CD4-positive, alpha-beta T cell treated with Interleukin-17A for 1 hour (primary cell): ENCODE measurements around the gene LRRC40.
"Not testable (repeated sequence)": the region's sequence is repeated elsewhere in the genome, so short reads cannot be mapped to it uniquely, and the experiment has no call there.

ENCODE experiments used
- DNase-seq: peaks from one replicate; pipeline ENCODE4 v3.0.0-alpha.2; 2020

The LRRC40 gene

DNA sequence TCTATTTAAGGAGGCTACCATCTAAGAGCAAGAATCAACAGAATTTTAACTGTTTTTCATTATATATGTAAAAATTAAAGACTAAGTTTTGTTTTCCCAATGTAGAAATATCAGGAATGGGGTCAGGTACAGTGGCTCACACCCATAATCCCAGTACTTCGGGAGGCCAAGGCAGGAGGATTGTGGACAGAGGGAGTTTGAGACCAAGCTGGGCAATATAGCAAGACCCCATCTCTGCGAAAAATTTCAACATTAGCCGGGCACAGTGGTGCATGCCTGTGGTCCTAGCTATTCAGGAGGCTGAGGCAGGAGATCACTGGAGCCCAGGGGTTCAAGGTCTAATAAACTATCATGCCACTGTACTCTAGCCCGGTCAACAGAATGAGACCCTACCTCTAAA, 5.3 kb downstream of the LRRC40 start:
- DNase-seq, result no peak

DNA sequence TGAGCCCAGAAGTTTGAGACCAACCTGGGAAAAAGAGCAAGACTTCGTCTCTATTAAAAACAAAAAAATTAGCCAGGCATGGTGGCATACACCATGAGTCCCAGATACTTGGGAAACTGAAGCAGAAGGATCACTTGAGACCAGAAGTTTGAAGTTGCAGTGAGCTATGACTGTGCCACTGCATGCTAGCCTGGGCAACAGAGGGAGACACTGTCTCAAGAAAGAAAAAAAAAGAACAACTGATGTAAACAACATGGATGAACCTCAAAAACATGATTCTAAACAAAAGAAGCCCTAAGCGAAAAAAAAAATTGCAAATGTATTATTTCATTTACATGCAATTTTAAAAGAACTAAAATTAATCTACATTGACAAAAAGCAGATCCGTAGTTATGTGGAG, 9.0 kb downstream of the LRRC40 start:
- DNase-seq, result no peak

DNA sequence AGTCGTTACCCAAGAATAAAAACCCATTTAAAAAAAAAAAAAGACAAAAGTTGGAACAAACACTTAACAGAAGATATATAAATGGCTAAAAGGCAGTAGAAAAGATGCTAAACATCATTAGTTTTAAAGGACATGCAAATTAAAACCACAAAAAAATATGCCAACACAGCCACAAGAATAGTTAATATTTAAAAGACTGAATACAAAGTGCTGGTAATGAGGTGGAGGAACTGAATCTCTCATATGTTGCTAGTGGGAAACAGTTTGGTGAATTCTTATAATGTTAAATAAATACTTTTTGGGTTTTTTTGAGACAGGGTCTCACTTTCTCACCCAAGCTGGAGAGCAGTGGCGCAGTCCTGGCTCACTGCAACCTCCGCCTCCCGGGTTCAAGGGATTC, 10.0 kb downstream of the LRRC40 start:
- DNase-seq, result no peak

DNA sequence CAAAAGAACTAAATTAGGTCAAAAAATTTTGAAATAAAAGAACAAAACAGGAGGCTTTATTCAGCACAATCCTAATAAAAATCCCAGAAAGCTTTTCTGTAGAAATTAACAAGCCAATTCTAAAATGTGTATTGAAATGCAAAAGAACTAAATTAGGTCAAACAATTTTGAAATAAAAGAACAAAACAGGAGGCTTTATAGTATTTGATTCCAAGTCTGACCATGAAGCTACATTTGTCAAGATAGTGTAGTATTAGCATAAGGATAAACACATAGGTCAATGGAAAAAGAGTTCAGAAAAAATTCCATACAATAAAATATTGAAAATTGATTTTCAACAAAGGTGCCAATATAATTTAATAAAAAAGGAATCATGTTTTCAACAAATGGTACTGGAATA, 10.8 kb downstream of the LRRC40 start:
- no peak for DNase-seq

DNA sequence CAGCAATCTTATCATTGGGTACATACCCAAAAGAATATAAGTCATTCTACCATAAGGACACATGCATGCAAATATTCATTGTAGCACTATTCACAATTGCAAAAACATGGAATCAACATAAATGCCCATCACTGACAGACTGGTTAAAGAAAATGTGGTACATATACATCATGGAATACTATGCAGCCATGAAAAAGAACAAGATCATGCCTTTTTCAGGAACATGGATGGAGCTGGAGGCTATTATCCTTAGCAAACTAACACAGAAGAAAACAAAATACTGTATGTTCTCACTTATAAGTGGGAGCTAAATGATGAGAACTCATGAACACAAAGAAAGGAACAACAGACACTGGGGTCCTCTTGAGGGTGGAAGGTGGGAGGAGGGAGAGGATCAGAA, 12.9 kb downstream of the LRRC40 start:
- DNase-seq, result not testable (repeated sequence)

DNA sequence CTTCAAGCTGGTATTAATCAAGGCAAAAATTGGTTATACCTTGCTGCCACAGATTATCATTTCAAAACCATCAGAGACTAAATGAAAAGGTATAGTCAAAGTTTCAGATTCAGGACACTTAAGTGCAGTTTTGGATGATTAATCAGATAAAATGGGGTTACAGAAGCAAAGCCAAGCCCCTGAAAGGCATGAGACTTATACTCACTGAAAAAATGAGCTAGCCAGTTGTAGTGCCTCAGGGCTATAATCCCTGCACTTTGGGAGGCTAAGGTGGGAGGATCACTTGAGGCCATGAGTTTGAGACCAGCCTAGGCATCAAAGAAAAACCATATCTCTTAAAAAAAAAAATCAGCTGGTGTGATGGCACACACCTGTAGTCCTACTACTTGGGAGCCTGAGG, 15.2 kb downstream of the LRRC40 start:
- no peak for DNase-seq

DNA sequence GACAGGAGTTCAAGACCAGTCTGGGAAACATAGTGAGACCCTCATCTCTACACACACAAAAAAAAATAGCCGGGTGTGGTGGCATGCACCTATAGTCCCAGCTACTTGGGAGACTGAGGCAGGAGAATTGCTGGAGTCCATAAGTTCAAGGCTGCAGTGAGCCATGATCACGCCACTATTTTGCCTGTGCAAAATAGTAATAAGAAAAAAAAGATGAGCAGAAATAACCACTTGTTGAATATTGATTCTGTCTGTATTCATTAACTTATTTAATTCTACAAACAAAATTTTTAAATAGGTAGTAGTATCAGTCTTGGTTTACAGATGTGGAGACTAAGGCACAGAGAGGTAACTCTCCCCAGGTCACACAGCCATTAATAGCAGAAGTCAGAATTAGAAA, 16.9 kb downstream of the LRRC40 start:
- no peak for DNase-seq

DNA sequence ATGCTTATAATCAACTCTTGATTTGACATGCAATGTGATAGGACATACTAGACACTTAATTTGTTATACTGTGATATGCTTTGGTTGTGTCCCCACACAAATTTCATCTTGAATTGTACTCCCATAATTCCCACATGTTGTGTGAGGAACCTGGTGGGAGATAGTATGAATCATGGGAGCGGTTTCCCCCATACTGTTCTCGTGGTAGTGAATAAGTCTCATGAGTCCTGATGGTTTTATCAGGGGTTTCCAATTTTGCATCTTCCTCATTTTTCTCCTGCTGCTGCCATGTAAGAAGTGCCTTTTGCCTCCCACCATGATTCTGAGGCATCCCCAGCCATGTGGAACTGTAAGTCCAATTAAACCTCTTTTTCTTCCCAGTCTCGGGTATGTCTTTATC, 20.2 kb downstream of the LRRC40 start:
- DNase-seq, result not testable (repeated sequence)

DNA sequence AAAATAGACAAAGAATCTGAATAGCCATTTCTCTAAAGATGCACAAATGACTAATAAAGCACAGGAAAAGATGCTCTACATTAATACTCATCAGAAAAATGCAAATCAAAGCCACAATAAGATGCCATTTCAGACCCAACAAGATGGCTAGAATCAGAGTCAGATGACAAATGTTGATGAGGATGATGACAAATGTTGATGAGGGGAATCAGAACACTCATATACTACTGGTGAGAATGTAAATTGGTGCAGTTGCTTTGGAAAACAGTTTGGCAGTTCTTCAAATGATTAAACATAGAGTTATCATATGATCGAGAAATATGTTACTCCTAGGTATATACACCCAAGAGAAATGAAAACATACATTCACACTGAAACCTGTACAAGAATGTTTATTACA, 33.9 kb downstream of the LRRC40 start:
- DNase-seq, result no peak

DNA sequence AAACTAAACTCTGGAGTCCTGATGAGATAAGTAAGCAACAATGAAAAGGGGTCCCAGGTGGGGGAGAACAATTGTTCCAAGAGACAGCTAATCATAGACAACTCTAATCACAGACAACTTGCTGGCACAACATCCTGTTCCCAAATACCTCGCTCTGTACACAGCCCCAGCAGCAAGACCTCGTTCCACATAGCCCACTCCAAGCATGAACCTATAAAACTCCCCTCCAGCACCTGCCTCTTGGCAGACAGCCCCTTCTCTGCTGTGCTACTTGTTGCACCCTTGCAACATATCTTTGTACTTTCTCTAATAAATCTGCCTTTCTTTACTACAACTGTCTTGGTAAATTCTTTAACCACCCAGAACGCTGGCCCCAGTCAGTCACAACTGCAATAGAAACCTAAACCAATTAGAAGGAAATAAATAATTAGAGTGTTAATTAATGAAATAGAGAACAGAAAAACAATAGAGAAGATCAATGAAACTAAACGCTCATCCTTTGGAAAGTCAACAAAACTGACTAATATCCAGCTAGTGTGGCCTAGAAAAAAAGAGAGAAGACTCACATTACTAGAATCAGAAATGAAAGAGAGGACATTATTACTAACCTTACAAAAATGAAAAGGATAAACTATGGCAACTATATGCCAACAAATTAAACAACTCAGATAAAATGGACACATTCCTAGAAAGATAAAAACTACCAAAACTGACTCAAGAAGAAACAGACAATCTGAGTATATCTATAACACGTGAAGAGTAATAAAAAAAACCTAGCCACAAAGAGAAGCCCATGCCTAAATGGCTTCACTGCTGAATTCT, 36.1 kb downstream of the LRRC40 start:
- DNase-seq, result no peak

DNA sequence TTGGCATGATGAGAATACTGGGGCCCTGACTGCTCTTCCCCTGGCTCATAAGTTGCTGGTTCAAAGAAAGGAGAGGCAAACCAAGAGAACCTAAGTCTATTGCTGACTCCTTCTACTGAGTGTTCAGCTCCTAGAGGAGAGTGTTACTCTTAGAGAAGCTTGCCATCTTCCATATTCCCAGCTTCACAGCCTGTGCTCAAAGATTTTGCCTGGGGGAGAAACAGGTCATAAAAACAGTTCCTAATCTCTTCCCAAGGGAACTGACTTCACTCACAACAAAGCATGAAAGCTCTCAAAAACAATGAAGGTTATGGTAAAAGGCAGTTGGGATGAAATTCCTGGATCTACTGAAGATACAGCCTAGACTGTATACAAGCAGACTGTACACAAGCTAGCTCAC, 37.1 kb downstream of the LRRC40 start:
- no peak for DNase-seq

DNA sequence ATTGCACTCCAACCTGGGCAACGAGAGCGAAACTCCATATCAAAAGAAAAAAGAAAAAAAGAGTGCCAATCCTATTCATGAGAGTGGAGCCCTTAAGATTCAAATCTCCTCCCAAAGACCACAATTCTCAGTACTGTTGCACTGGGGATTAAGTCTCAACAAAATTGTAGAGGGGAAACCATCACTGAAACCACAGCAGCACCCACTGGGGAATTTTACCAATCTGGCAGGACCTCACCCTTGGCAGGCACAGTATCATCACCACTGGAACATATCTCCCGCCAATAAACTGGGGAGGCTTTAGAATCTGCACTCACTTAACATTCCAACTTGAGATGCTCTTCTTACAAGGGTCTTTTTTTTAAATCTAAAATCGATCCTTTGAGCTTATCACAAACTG, 41.0 kb downstream of the LRRC40 start:
- no peak for DNase-seq

DNA sequence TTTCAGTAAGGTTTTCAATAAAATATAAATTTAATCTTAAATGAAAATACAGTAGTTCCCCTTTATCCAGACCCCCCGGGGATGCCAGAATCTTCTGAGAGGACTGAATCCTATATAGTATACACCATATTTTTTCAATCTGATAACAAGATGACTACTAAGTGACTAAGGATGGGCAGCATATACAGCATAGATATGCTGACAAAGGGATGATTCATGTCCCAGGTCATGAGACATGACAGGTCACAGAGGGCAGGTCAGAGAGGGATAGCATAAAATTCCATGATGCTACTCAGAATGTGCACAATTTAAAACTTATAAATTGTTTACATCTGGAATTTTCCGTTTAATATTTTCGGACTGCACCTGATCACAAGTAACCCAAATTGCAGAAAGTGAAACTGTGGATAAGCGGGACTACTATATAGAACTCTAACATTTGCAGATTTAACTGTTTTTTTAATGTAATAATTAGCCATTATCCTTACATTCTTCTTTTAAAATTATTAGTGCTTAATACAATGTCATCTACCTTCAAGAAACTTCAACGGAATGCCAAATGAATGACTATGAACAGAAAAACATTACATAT, 48.8 kb downstream of the LRRC40 start:
- no peak for DNase-seq

DNA sequence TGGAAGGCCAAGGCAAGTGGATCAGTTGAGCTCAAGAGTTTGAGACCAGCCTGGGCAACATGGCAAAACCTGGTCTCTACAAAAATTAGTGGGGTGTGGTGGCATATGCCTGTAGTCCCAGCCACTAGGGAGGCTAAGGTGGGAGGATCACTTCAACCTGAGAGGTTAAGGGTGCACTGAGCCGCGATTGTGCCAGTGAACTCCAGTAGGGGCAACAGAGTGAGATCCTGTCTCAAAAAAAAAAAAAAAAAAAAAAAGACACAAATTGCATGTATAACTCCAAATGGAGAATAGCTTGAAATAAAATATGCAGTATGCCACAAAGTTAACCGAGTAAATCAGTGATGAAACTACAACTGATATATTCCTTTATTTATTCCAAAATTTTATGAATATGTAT, 51.6 kb downstream of the LRRC40 start:
- no peak for DNase-seq

DNA sequence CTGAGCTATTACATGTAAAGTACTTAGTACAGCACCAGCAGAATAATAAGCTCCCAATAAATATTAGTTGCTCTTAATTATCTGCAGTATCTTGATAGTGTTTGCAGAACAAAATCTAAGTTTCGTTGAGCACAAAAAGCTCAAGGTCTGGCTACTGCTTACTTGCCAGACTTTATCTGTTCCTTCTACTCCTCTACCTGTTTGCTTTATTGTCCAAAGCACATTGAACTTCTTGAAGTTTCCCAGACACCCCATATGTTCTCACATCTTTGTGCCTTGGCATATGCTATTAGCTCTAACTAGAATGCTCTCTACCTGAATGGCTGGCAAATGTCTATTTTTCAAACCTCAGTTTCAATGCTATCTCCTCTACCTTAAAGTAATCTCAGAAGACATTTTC, 54.9 kb downstream of the LRRC40 start:
- DNase-seq, result no peak

DNA sequence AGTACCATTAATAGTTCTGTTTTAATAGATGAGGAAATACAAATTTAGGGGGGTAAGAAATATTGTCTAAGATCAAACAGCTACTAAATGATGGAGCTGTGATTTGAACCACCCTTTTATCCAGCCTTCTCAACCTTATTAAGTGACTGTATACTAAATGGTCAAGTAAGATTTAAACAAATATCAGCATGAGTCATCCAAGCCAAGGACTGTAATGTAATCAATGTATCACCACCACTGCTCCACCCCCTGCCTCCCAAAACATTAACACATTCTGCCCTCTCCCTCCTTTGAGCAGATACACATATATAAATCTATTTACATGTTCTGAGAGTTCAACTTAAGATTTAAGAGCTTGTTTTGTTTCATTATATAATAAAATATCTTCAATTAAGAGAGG, 58.9 kb downstream of the LRRC40 start:
- DNase-seq, result no peak

DNA sequence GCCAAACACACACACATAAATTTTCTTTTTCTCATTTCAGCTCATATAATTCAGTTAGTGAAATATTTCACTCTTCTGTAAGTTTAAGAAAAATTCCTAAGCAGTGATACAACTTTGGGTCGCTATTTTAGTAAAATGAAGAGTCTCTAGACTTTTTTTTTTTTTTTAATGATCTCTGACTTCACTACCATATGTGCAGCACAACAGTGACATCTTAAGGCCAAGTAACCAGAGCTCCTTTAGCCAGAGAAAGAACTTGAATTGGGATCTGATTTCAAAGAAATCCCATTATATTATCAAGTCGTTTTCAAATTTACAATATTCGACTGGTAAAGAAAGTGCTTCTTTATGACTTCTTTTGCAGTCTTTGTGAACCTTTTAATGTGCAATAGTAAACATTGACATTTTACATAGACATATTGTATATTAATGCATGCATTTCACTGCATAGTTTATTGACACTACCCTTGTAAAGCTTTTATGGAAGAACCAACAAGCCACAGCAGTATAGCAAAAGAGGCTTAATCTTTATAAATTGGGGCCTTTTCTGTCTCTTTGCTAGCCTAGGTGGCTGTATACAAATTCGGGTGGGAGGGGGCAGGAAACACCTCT, 62.2 kb downstream of the LRRC40 start:
- no peak for DNase-seq

DNA sequence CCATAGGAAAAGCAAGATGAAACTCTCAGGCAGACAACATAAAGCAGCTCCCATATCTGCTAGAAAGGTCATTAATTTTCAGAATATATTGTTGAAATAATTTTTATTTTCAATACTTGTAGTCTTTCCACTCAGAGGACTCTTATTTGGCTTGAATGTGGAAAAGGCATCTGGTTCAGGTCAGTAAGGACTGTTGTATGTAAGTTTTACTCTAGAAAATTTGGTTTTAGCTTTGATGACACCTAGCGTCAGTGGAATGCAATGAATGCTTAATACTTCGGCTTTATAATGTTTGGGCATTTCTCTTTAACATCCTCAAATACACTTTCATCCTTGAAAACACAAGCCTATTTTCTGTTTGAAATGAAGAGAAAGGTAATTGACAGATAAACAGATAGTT, 63.3 kb downstream of the LRRC40 start:
- DNase-seq, result no peak

DNA sequence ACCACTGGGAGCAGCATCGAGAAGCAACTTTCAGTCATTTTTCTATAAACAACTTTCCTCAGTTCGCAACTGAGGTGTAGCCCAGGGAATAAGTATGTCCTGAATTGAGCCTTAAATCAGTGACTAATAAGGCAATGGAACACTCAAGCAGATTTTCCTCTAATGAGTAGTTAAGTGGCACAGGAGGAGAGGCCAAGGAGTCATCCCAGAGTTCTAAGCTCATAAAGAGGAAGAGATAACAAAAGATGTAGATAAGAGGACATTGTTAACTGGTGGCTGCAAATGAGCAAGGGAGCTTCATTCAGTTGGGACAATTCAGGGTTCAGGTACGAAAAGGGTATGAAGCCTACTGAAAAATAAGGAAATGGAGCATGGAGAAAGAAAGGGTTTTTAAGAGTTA, 64.5 kb downstream of the LRRC40 start:
- DNase-seq, result no peak

DNA sequence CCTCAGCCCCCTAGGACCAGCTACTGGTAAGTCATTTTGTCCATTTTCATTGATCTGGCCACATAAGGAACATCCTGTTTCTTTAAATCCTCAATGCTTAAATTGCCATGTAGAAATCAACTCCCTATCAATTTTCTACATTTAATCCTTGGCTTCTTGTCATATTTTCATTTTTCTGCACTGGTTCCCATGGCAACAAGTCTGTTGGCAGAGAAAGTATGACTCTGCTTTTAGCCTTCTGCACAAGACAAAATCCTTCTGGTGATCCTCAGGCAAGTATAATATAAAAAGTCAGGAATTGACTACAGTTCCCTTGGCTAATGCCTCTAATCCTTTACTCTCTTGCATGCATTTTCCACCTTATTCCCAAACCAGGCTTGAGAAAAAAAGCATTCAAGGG, 65.0 kb downstream of the LRRC40 start:
- DNase-seq, result no peak

DNA sequence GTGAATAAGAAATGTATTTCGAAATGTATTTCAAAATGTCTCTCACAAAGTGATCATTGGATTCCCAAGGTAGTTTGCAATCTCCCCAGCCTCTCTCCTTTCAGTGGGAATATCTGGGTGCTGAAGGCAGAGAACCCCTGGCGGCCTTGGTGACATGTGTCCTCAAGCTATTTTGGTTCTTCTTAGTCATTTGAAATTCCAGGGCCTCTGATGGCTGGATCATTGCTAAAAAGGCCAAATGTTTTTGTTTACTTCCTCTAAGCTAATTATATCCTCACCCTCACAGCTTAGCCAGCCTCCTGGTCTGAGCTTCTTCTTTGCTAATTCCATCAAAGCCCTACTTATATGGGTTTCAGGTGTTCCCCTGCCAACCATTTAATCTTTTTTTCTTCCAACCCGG, 71.2 kb downstream of the LRRC40 start:
- DNase-seq, result no peak

DNA sequence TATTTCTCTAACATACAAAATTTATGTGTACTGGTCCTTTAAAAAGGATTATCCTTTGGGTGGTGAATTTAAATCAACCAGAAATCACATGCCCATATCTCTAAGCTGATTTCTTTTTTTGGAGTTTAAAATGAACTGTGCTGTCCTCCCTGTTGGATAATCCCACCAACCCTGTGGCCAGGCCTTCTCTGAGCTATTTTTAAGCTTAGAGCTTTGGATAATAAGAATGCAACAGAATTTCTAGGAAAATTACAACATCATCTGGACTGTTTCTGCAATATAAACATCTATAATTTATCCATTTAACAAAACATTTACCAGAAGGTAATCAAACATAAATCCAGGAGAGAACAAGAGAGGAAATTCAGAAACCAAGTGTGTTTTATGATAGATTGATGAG, 88.3 kb downstream of the LRRC40 start:
- no peak for DNase-seq

DNA sequence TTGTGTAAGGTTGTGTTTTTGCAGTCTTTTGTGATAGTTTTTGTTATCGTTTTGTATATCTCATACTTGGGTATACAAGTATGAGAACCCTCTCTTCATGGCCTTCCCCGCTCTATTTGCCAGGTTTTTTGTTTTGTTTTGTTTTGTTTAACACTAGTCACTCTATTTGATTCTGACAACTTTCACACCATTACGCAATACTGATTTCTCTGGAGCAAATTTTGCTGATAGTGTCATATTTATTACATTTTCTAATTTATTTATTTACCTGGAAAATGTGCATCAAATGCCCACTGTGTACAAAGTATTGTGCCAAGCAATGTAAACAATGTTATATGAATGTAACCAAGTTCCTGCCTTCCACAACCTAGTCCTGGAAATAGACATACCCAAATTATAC, 90.1 kb downstream of the LRRC40 start:
- no peak for DNase-seq

DNA sequence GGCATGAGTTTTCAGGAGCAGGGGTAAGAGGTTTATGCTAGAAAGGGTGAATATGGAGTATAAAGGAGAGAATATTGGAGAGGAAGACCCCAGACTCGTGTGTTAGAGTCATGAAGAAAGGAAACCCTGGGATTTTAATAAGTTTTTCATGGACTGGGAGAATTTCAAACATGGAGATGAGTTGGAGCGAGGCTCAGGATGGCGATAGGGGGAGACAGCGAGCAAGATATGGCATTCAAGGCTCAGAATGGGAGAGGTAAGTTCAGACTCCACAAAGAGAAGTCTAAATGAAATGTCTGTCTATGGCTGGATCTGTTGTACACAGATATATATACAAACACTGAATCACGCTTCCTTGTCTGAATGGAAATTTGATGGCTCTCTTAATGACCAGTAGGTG, 92.5 kb downstream of the LRRC40 start:
- no peak for DNase-seq

DNA sequence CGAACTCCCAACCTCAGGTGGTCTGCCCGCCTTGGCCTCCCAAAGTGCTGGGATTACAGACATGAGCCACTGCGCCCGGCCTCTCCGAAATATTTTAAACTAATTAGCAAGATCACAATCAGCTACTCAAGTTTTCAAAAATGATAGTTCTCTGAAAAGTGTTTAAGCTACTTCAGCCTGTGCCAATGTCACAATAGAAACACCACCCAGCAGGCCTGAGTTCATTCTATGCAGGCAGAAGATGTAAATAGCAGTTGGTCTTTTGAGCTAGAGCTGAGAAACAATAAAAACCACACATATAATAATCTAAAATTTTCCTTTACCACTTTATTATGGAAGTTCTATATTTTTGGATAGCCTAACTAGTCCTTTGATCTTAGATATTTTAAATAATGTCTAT, 96.1 kb downstream of the LRRC40 start:
- DNase-seq, result no peak
